Mesenchymal stem cell (in vitro differentiated cells and primary cell): ENCODE results near the gene PRSS22.

ENCODE experiments used
- DNase-seq: peaks from one replicate; pipeline ENCODE4 v3.0.0-alpha.2; 2013
- H2AFZ ChIP-seq: one replicate; pipeline ENCODE4 v1.6.1; 2013; ENCODE audit warnings: low read depth, mild to moderate bottlenecking, control low read depth, inconsistent platforms, low read length, moderate library complexity
- H2AK5ac ChIP-seq: 2 replicates; pipeline ENCODE4 v1.6.1; 2013; ENCODE audit warnings: low read length, moderate library complexity, mild to moderate bottlenecking, inconsistent platforms; ENCODE audit not compliant: severe bottlenecking
- H2BK120ac ChIP-seq: one replicate; pipeline ENCODE4 v1.6.1; 2013; ENCODE audit warnings: low read depth, mild to moderate bottlenecking, inconsistent platforms, low read length, moderate library complexity
- H2BK12ac ChIP-seq, 2 experiments: one replicate each; pipeline ENCODE4 v1.6.1; 2013; ENCODE audit warnings: inconsistent platforms in 2 of 2, low read length in 2 of 2, mild to moderate bottlenecking in 2 of 2, moderate library complexity in 2 of 2, control low read depth in 1 of 2
- H2BK15ac ChIP-seq: one replicate; pipeline ENCODE4 v1.6.1; 2013; ENCODE audit warnings: mild to moderate bottlenecking, low read depth, inconsistent platforms; ENCODE audit not compliant: poor library complexity, severe bottlenecking
- H2BK5ac ChIP-seq: 2 replicates; pipeline ENCODE4 v1.6.1; 2013; ENCODE audit warnings: low read depth, mild to moderate bottlenecking, low read length, control low read depth, inconsistent platforms; ENCODE audit not compliant: poor library complexity, severe bottlenecking
- H3K14ac ChIP-seq, 2 experiments: one replicate each; pipeline ENCODE4 v1.6.1; 2013; ENCODE audit warnings: inconsistent platforms in 2 of 2, low read length in 2 of 2, control low read depth in 1 of 2, mild to moderate bottlenecking in 1 of 2, moderate library complexity in 1 of 2
- H3K18ac ChIP-seq, 2 experiments: one replicate each; pipeline ENCODE4 v1.6.1; 2013; ENCODE audit warnings: inconsistent platforms in 2 of 2, low read length in 2 of 2, control low read depth in 1 of 2, low read depth in 1 of 2, mild to moderate bottlenecking in 1 of 2
- H3K23ac ChIP-seq, 2 experiments: one replicate each; pipeline ENCODE4 v1.6.1; 2013; ENCODE audit warnings: inconsistent platforms in 2 of 2, low read length in 2 of 2, mild to moderate bottlenecking in 2 of 2, moderate library complexity in 2 of 2, control low read depth in 1 of 2
- H3K27ac ChIP-seq: 2 replicates; pipeline ENCODE4 v1.5.1; 2013; ENCODE audit warnings: mild to moderate bottlenecking, moderate library complexity, low read length, control low read depth, inconsistent platforms; ENCODE audit not compliant: poor library complexity, severe bottlenecking
- H3K27me3 ChIP-seq, 2 experiments: 2 replicates each; pipeline versions ENCODE4 v1.6.1 to v1.7.0; 2013; ENCODE audit warnings: low read length in 2 of 2, mild to moderate bottlenecking in 2 of 2, moderate library complexity in 2 of 2, control low read depth in 1 of 2, inconsistent platforms in 1 of 2; ENCODE audit not compliant: control insufficient read depth in 1 of 2, insufficient read depth in 1 of 2
- H3K36me3 ChIP-seq, 2 experiments: 2 replicates each; pipeline versions ENCODE4 v1.6.1 to v1.7.0; 2013; ENCODE audit warnings: low read length in 2 of 2, control low read depth in 1 of 2, inconsistent platforms in 1 of 2, low read depth in 1 of 2, mild to moderate bottlenecking in 1 of 2; ENCODE audit not compliant: insufficient read depth in 2 of 2, control insufficient read depth in 1 of 2
- H3K4ac ChIP-seq, 2 experiments: one replicate each; pipeline ENCODE4 v1.6.1; 2013; ENCODE audit warnings: inconsistent platforms in 2 of 2, low read length in 2 of 2, mild to moderate bottlenecking in 2 of 2, moderate library complexity in 2 of 2, control low read depth in 1 of 2, low read depth in 1 of 2
- H3K4me1 ChIP-seq: 2 replicates; pipeline ENCODE4 v1.6.1; 2013; ENCODE audit warnings: low read depth, low read length, control low read depth; ENCODE audit not compliant: control insufficient read depth, insufficient read depth
- H3K4me2 ChIP-seq: 2 replicates; pipeline ENCODE4 v1.6.1; 2013; ENCODE audit warnings: low read length, mild to moderate bottlenecking, inconsistent platforms; ENCODE audit not compliant: poor library complexity, severe bottlenecking
- H3K4me3 ChIP-seq, 2 experiments: 2 replicates each; pipeline versions ENCODE4 v1.5.1 to v1.7.0; 2013; ENCODE audit warnings: low read length in 2 of 2, mild to moderate bottlenecking in 2 of 2, control low read depth in 1 of 2, low read depth in 1 of 2; ENCODE audit not compliant: insufficient read depth in 1 of 2
- H3K79me1 ChIP-seq: replicated peaks from 2 replicates; pipeline ENCODE4 v1.6.1; 2013; ENCODE audit warnings: mild to moderate bottlenecking, control low read depth, low read length, inconsistent platforms; ENCODE audit not compliant: poor library complexity, severe bottlenecking
- H3K9ac ChIP-seq: 2 replicates; pipeline ENCODE4 v1.7.0; 2013; ENCODE audit warnings: mild to moderate bottlenecking, low read length, moderate library complexity
- H3K9me3 ChIP-seq: 2 replicates; pipeline ENCODE4 v1.7.0; 2013; ENCODE audit warnings: mild to moderate bottlenecking, low read length; ENCODE audit not compliant: control insufficient read depth
- H4K8ac ChIP-seq: one replicate; pipeline ENCODE4 v1.6.1; 2013; ENCODE audit warnings: inconsistent platforms, mild to moderate bottlenecking, low read length, moderate library complexity
- H4K91ac ChIP-seq: one replicate; pipeline ENCODE4 v1.6.1; 2013; ENCODE audit warnings: mild to moderate bottlenecking, low read length, inconsistent platforms
- WGBS: methylation state at CpG from one replicate; pipeline ENCODE4 v1.1.7; 2013; ENCODE audit warnings: mixed read lengths; 5-methylcytosine and 5-hydroxymethylcytosine counted together

The PRSS22 gene

GRCh38 chr16:2838928-2839327, 19.0 kb downstream of the PRSS22 start:
- H3K27me3 ChIP-seq: no peaks in the 10 kb centered on the region
- peaks cover 30% of the 10 kb centered on the region for H3K4me1 ChIP-seq
- H3K18ac ChIP-seq: no peak overlapping the region
- peak overlapping the region in 1 of 2 experiments; percentile 39 for H2BK12ac ChIP-seq
- DNase-seq: peak; percentile 77
- peak overlapping the region in 1 of 2 experiments; percentile 26 for H3K23ac ChIP-seq
- WGBS: 13% methylated on average over 12 of the region's 12 CpGs
- H4K91ac ChIP-seq: peak overlapping the region; percentile 45
- H3K4ac ChIP-seq: no peak overlapping the region
- no peak overlapping the region for H3K4me3 ChIP-seq
- peak overlapping the region; percentile 5 for H3K9ac ChIP-seq
- no peaks in the 10 kb centered on the region for H3K79me1 ChIP-seq
- H2AFZ ChIP-seq: peak overlapping the region; percentile 53
- H3K27ac ChIP-seq: no peak overlapping the region
- H2AK5ac ChIP-seq: no peak overlapping the region
- no peak overlapping the region for H2BK120ac ChIP-seq
- peak overlapping the region; percentile 63 for H4K8ac ChIP-seq
- no peak overlapping the region for H2BK15ac ChIP-seq
- H2BK5ac ChIP-seq: no peak overlapping the region
- H3K4me2 ChIP-seq: no peak overlapping the region
- H3K9me3 ChIP-seq: no peaks in the 10 kb centered on the region
- H3K36me3 ChIP-seq: no peaks in the 10 kb centered on the region
- H3K14ac ChIP-seq: no peak overlapping the region

- DNase-seq: peak; percentile 15
- H3K27me3 ChIP-seq: peaks cover 0 to 11% of the 10 kb centered on the region in 2 experiments
Measured at GRCh38 chr16:2836646-2837508, 21.1 kb downstream of the PRSS22 start.

GRCh38 chr16:2835638-2836493, 22.1 kb downstream of the PRSS22 start:
- Histone ChIP-seq H2AK5ac (peak overlapping the region; percentile 94), H2BK120ac (peak overlapping the region; percentile 54), H3K27me3 (peaks cover 0 to 21% of the 10 kb centered on the region in 2 experiments), H2BK5ac (peak overlapping the region; percentile 94), H3K4me2 (peak overlapping the region; percentile 40), H4K91ac (peak overlapping the region; percentile 70), H2AFZ (no peak overlapping the region), H3K23ac (no peak overlapping the region), H2BK15ac (no peak overlapping the region), H3K14ac (no peak overlapping the region), H3K9me3 (no peaks in the 10 kb centered on the region), H3K18ac (peak overlapping the region; percentile 34 to 70), H3K9ac (no peak overlapping the region), H4K8ac (peak overlapping the region; percentile 67), H3K4ac (peak overlapping the region in 1 of 2 experiments; percentile 24), H3K4me1 (peaks cover 30% of the 10 kb centered on the region), H3K27ac (peak overlapping the region; percentile 97), H2BK12ac (peak overlapping the region; percentile 59), H3K79me1 (no peaks in the 10 kb centered on the region), H3K4me3 (no peak overlapping the region), H3K36me3 (no peaks in the 10 kb centered on the region)
- peak; percentile 93 for DNase-seq
- WGBS: 20% methylated on average over 22 of the region's 22 CpGs

More at GRCh38 chr16:2836646-2837508, 21.1 kb downstream of the PRSS22 start:
- no peak overlapping the region for H3K4me2 ChIP-seq
- H3K18ac ChIP-seq: peak overlapping the region; percentile 61 to 70
- no peak overlapping the region for H2AFZ ChIP-seq
- peak overlapping the region; percentile 94 for H2AK5ac ChIP-seq
- peaks cover 30% of the 10 kb centered on the region for H3K4me1 ChIP-seq
- H3K36me3 ChIP-seq: no peaks in the 10 kb centered on the region
- no peak overlapping the region for H3K9ac ChIP-seq
- no peaks in the 10 kb centered on the region for H3K9me3 ChIP-seq
- H3K4ac ChIP-seq: peak overlapping the region in 1 of 2 experiments; percentile 17
- H3K23ac ChIP-seq: no peak overlapping the region
- peak overlapping the region; percentile 4 to 52 for H2BK12ac ChIP-seq
- H3K79me1 ChIP-seq: no peaks in the 10 kb centered on the region
- no peak overlapping the region for H3K4me3 ChIP-seq
- no peak overlapping the region for H3K14ac ChIP-seq
- peak overlapping the region; percentile 50 for H2BK5ac ChIP-seq
- no peak overlapping the region for H2BK15ac ChIP-seq
- H4K8ac ChIP-seq: no peak overlapping the region
- 81% methylated on average over 13 of the region's 13 CpGs for WGBS
- H4K91ac ChIP-seq: peak overlapping the region; percentile 2
- peak overlapping the region; percentile 97 for H3K27ac ChIP-seq
- peak overlapping the region; percentile 54 for H2BK120ac ChIP-seq

GRCh38 chr16:2834968-2835367, 23.0 kb downstream of the PRSS22 start:
- Histone ChIP-seq H2BK12ac (no peak overlapping the region), H3K27ac (peak overlapping the region; percentile 97), H3K9ac (no peak overlapping the region), H3K9me3 (no peaks in the 10 kb centered on the region), H3K27me3 (peaks cover 0 to 30% of the 10 kb centered on the region in 2 experiments), H4K8ac (no peak overlapping the region), H3K4ac (peak overlapping the region in 1 of 2 experiments; percentile 71), H3K4me3 (no peak overlapping the region), H3K4me1 (peaks cover 30% of the 10 kb centered on the region), H2AK5ac (peak overlapping the region; percentile 91), H3K23ac (no peak overlapping the region), H2BK5ac (peak overlapping the region; percentile 94), H2AFZ (no peak overlapping the region), H2BK120ac (no peak overlapping the region), H3K36me3 (no peaks in the 10 kb centered on the region), H3K18ac (no peak overlapping the region), H4K91ac (no peak overlapping the region), H3K79me1 (no peaks in the 10 kb centered on the region), H3K4me2 (no peak overlapping the region), H2BK15ac (no peak overlapping the region), H3K14ac (no peak overlapping the region)
- over 99% methylated on average over 3 of the region's 3 CpGs for WGBS
- DNase-seq: no peak
